ENCODE data around the gene ZNF853.

DNA sequence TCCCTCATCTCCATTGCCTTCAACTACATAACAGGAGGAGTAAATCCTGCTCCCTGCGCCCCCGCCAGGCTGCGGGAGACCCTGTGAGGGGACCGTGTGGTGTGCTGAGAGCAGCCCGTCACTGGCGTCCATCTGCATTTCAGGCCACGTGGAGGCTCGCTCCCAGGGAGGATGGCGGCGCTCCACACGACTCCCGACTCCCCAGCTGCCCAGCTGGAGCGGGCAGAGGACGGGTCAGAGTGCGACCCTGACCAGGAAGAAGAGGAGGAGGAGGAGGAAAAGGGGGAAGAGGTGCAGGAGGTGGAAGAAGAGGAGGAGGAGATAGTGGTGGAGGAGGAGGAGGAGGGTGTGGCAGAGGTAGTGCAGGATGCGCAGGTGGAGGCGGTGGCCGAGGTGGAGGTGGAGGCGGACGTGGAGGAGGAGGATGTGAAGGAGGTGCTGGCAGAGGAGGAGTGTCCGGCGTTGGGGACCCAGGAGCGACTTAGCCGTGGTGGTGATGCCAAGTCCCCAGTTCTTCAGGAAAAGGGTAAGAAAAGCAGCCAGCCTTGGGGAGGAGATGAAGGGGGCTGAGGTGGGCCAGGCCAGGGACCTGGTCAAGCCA lies 26.9 kb downstream of the ZNF853 start:
- no peak for TF ChIP-seq CTCF (IDR thresholded peaks at IDR 0.05; ENCODE audit: insufficient read depth, low read depth, low read length)
- no peak for TF ChIP-seq EZH2 (IDR thresholded peaks at IDR 0.05; ENCODE audit: insufficient read depth, low read length)

Measured in astrocyte (in vitro differentiated cells and primary cell).